Neural cell (in vitro differentiated cells): ENCODE results near the gene TOX2. TPM values are rescaled to one million over a fixed set of nuclear protein-coding genes. Genes with fewer than 3 reads are reported as not detected.

Source experiments
- H2AFZ ChIP-seq: fragments of 200-600, 300-800 bp; sonication (generic), shearing (Covaris generic); 2 replicates; pipeline ENCODE4 v1.6.0; 2014; ENCODE audit warnings: low read depth, mild to moderate bottlenecking, antibody characterized with exemption, low read length, moderate library complexity
- H3F3A ChIP-seq: fragments of 200-600 bp; shearing (Covaris generic); 2 replicates; pipeline ENCODE4 v1.6.1; 2016; ENCODE audit warnings: mild to moderate bottlenecking, moderate library complexity, mixed read lengths, antibody characterized with exemption, low read length; ENCODE audit not compliant: insufficient read depth, poor library complexity, severe bottlenecking
- H3K27ac ChIP-seq: fragments of 200-600, 300-800 bp; sonication (generic), shearing (Covaris generic); 2 replicates; pipeline ENCODE4 v1.5.1; 2014; ENCODE audit warnings: mild to moderate bottlenecking, low read length, moderate library complexity
- H3K27me3 ChIP-seq: fragments of 300-800, 200-600 bp; sonication (generic), shearing (Covaris generic); 2 replicates; pipeline ENCODE4 v1.6.0; 2014; ENCODE audit warnings: mild to moderate bottlenecking, low read depth, low read length, moderate library complexity; ENCODE audit not compliant: insufficient read depth
- H3K36me3 ChIP-seq: fragments of 300-800, 200-600 bp; sonication (generic), shearing (Covaris generic); 2 replicates; pipeline ENCODE4 v1.5.1; 2014; ENCODE audit warnings: mild to moderate bottlenecking, antibody characterized with exemption, low read length, moderate library complexity; ENCODE audit not compliant: insufficient read depth
- H3K4me2 ChIP-seq: fragments of 300-800, 200-600 bp; sonication (generic), shearing (Covaris generic); 2 replicates; pipeline ENCODE4 v1.6.0; 2014; ENCODE audit warnings: mild to moderate bottlenecking, low read length
- H3K4me3 ChIP-seq: fragments of 300-800, 200-600 bp; sonication (generic), shearing (Covaris generic); 2 replicates; pipeline ENCODE4 v1.5.1; 2014; ENCODE audit warnings: mild to moderate bottlenecking, low read length, moderate library complexity
- H3K79me2 ChIP-seq: fragments of 200-600 bp; shearing (Covaris generic); replicated peaks from 2 replicates; pipeline ENCODE4 v1.6.0; 2014; ENCODE audit warnings: mild to moderate bottlenecking, low read length, moderate library complexity; ENCODE audit not compliant: insufficient read depth
- H3K9ac ChIP-seq: fragments of 300-800, 200-600 bp; sonication (generic), shearing (Covaris generic); 2 replicates; pipeline ENCODE4 v1.6.1; 2016; ENCODE audit warnings: mild to moderate bottlenecking, low read length, mixed read lengths
- H3K9me2 ChIP-seq: fragments of 200-600 bp; shearing (Covaris generic); 2 replicates; pipeline ENCODE4 v1.6.1; 2016; ENCODE audit warnings: mild to moderate bottlenecking, low read length, mixed read lengths; ENCODE audit not compliant: insufficient read depth
- H3K9me3 ChIP-seq: fragments of 200-600, 300-800 bp; sonication (generic), shearing (Covaris generic); 2 replicates; pipeline ENCODE4 v1.6.1; 2016; ENCODE audit warnings: mild to moderate bottlenecking, mixed run types, low read length, moderate library complexity, mixed read lengths
- H4K20me1 ChIP-seq: fragments of 200-600 bp; shearing (Covaris generic); 2 replicates; pipeline ENCODE4 v1.6.1; 2016; ENCODE audit warnings: mild to moderate bottlenecking, mixed run types; ENCODE audit not compliant: insufficient read depth
- CTCF ChIP-seq: fragments of 450-650 bp; IDR thresholded peaks from 2 replicates; pipeline ENCODE4 v1.5.1; 2014; ENCODE audit warnings: antibody characterized with exemption, mild to moderate bottlenecking, moderate library complexity; ENCODE audit not compliant: poor library complexity, severe bottlenecking
- EP300 ChIP-seq: fragments of 450-650 bp; conservative IDR thresholded peaks from 2 replicates; pipeline ENCODE4 v1.6.1; 2014; ENCODE audit warnings: antibody characterized with exemption, mild to moderate bottlenecking, moderate library complexity; ENCODE audit not compliant: poor library complexity, severe bottlenecking
- EZH2 ChIP-seq: fragments of 200-600, 300-800 bp; shearing (Covaris generic), sonication (generic); IDR thresholded peaks from 2 replicates; pipeline ENCODE4 v1.6.1; 2014; ENCODE audit warnings: antibody characterized with exemption, low read length, borderline replicate concordance, mild to moderate bottlenecking; ENCODE audit not compliant: insufficient read depth, poor library complexity, severe bottlenecking
- MXI1 ChIP-seq: fragments of 450-650 bp; conservative IDR thresholded peaks from 2 replicates; pipeline ENCODE4 v1.6.1; 2014; ENCODE audit warnings: antibody characterized with exemption, mild to moderate bottlenecking; ENCODE audit not compliant: poor library complexity, severe bottlenecking
- POLR2AphosphoS5 ChIP-seq: IDR thresholded peaks from 2 replicates; pipeline ENCODE4 v1.6.1; 2012
- RAD21 ChIP-seq: fragments of 450-650 bp; conservative IDR thresholded peaks from 2 replicates; pipeline ENCODE4 v1.6.1; 2014; ENCODE audit warnings: antibody characterized with exemption, mild to moderate bottlenecking, moderate library complexity
- REST ChIP-seq: IDR thresholded peaks from 2 replicates; pipeline ENCODE4 v1.6.1; 2012; ENCODE audit warnings: borderline replicate concordance
- SMC3 ChIP-seq: fragments of 450-650 bp; conservative IDR thresholded peaks from 2 replicates; pipeline ENCODE4 v1.6.1; 2014; ENCODE audit warnings: antibody characterized with exemption, mild to moderate bottlenecking, moderate library complexity; ENCODE audit not compliant: poor library complexity
- TAF1 ChIP-seq: IDR thresholded peaks from 2 replicates; pipeline ENCODE4 v1.6.1; 2012; ENCODE audit warnings: low read depth
- polyA plus RNA-seq: library from polyadenylated mRNA; depleted of rRNA; stranded (reverse); fragments of >200 nt; gene quantifications from 2 replicates; pipeline ENCODE4 v1.2.3, GENCODE V29; 2014

The TOX2 gene
- polyA plus RNA-seq, 1 donor from 2014 or later: 0.89 TPM

- Histone ChIP-seq H3K4me2 (no peak overlapping the region), H3K79me2 (no peaks in the 10 kb centered on the region), H3F3A (no peaks in the 10 kb centered on the region), H3K36me3 (no peaks in the 10 kb centered on the region), H2AFZ (no peak overlapping the region), H3K9me3 (no peaks in the 10 kb centered on the region), H3K9ac (no peak overlapping the region), H3K27ac (no peak overlapping the region), H3K4me3 (no peak overlapping the region), H3K9me2 (no peaks in the 10 kb centered on the region), H3K27me3 (no peaks in the 10 kb centered on the region), H4K20me1 (no peaks in the 10 kb centered on the region)
- no peak for TF ChIP-seq POLR2AphosphoS5
- TF ChIP-seq MXI1: no peak
- no peak for TF ChIP-seq REST
- TF ChIP-seq TAF1: no peak
- no peak for TF ChIP-seq EP300
- TF ChIP-seq RAD21: no peak
- TF ChIP-seq CTCF: no peak
- TF ChIP-seq EZH2: no peak
- no peak for TF ChIP-seq SMC3
Observed at GRCh38 chr20:43984587-43984986, 69.9 kb downstream of the TOX2 start.

DNA sequence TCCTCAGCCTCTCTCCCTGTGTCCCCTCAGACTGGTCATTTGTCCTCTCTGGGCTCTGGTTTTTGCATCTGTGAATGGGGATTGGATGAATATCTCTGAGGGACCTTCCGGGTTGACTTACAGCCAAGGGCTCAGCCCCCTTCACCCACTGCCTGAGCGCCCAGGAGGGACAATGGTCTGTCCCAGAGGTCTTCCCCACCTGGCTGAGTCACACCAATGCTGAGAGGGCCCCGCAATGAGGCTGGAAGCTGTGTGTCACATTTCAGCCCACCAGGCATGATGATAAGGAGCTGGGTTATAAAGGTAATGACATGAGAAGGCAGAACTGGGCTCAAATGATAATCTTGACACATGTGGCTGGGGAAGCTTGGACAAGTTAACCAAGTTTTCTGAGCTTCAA is 70.5 kb downstream of the TOX2 start:
- H3K9me3 ChIP-seq: no peaks in the 10 kb centered on the region
- no peaks in the 10 kb centered on the region for H4K20me1 ChIP-seq
- H3K4me2 ChIP-seq: no peak overlapping the region
- H3K27me3 ChIP-seq: no peaks in the 10 kb centered on the region
- no peaks in the 10 kb centered on the region for H3F3A ChIP-seq
- H3K79me2 ChIP-seq: no peaks in the 10 kb centered on the region
- no peak overlapping the region for H3K27ac ChIP-seq
- no peak for TF ChIP-seq TAF1
- TF ChIP-seq CTCF: no peak
- no peak for TF ChIP-seq POLR2AphosphoS5
- no peak for TF ChIP-seq EP300
- no peak for TF ChIP-seq RAD21
- TF ChIP-seq SMC3: no peak
- TF ChIP-seq EZH2: no peak
- no peak for TF ChIP-seq MXI1
- TF ChIP-seq REST: no peak
- no peak overlapping the region for H3K4me3 ChIP-seq
- H3K36me3 ChIP-seq: no peaks in the 10 kb centered on the region
- H2AFZ ChIP-seq: no peak overlapping the region
- H3K9ac ChIP-seq: no peak overlapping the region
- H3K9me2 ChIP-seq: no peaks in the 10 kb centered on the region
